Lower leg skin (tissue), 3 donors: ENCODE measurements around the gene KRT7.

Experiments
- CTCF ChIP-seq, 3 donors: fragments of 450-650 bp; IDR thresholded peaks; one replicate each; pipeline ENCODE4 v1.5.1; 2016; ENCODE audit warnings: antibody characterized with exemption in 3 of 3, mild to moderate bottlenecking in 3 of 3, moderate library complexity in 2 of 3
- POLR2A ChIP-seq, 2 donors: fragments of 450-650 bp; IDR thresholded peaks; one replicate each; pipeline ENCODE4 v1.6.1; 2016 to 2017; ENCODE audit warnings: antibody characterized with exemption in 2 of 2, mild to moderate bottlenecking in 1 of 2, moderate library complexity in 1 of 2

GRCh38 chr12:52251367-52252051 lies 18.5 kb downstream of the KRT7 start:
- TF ChIP-seq CTCF (IDR thresholded peaks at IDR 0.05): no peak
- TF ChIP-seq POLR2A (IDR thresholded peaks at IDR 0.05): no peak
